PC-9 (cell line): ENCODE measurements around the gene CYGB. TPM values are rescaled to one million over a fixed set of nuclear protein-coding genes. Genes with fewer than 3 reads are reported as not detected.

Source experiments
- BruUV-seq: library from RNA; stranded (reverse); fragments of 400-500 nt; replicated peaks from 2 replicates; lab custom pipeline; 2021; lab: Mats Ljungman, UMichigan
- CTCF ChIA-PET: fragments of 300-600 bp; sonication (Branson Sonifier 250); formaldehyde crosslinking; loops from one replicate; lab custom pipeline; 2022; ENCODE audit warnings: antibody characterized with exemption; lab: Charles Lee
- POLR2A ChIA-PET: fragments of 300-600 bp; sonication (Branson Sonifier 250); formaldehyde crosslinking; loops from one replicate; lab custom pipeline; 2022; ENCODE audit warnings: antibody characterized with exemption; ENCODE audit not compliant: unreplicated experiment; lab: Charles Lee
- DNase-seq, 2 experiments: peaks; one replicate each; pipeline versions ENCODE4 v3.0.0 to v3.0.0-alpha.2; 2015 to 2022; ENCODE audit warnings: mixed read lengths in 1 of 2
- H2AFZ ChIP-seq: fragments of 200-600 bp; sonication (generic); 2 replicates; pipeline ENCODE4 v1.8.1; 2017; ENCODE audit warnings: antibody characterized with exemption
- H3F3A ChIP-seq: fragments of 200-600 bp; sonication (generic); 2 replicates; pipeline ENCODE4 v1.8.1; 2017; ENCODE audit warnings: antibody characterized with exemption, mild to moderate bottlenecking, low read depth; ENCODE audit not compliant: insufficient read depth
- H3K27ac ChIP-seq: fragments of 200-600 bp; sonication (generic); 2 replicates; pipeline ENCODE4 v1.6.1; 2016; ENCODE audit warnings: mixed run types
- H3K27me3 ChIP-seq: fragments of 200-600 bp; sonication (generic); 2 replicates; pipeline ENCODE4 v1.6.1; 2016; ENCODE audit warnings: low read depth, mixed run types; ENCODE audit not compliant: insufficient read depth
- H3K36me3 ChIP-seq: fragments of 200-600 bp; sonication (generic); 2 replicates; pipeline ENCODE4 v1.6.1; 2016; ENCODE audit warnings: low read depth, mixed run types
- H3K4me1 ChIP-seq: fragments of 200-600 bp; sonication (generic); replicated peaks from 2 replicates; pipeline ENCODE4 v1.6.1; 2016; ENCODE audit warnings: mixed run types; ENCODE audit not compliant: insufficient read depth
- H3K4me2 ChIP-seq: fragments of 200-600 bp; sonication (generic); 2 replicates; pipeline ENCODE4 v1.6.1; 2017; ENCODE audit warnings: mixed run types
- H3K4me3 ChIP-seq: fragments of 200-600 bp; sonication (generic); 2 replicates; pipeline ENCODE4 v1.6.1; 2016; ENCODE audit warnings: mixed run types
- H3K79me2 ChIP-seq: fragments of 200-600 bp; sonication (generic); 2 replicates; pipeline ENCODE4 v1.6.1; 2017; ENCODE audit warnings: low read depth, mixed run types
- H3K9me2 ChIP-seq: fragments of 200-600 bp; sonication (generic); 2 replicates; pipeline ENCODE4 v1.8.1; 2017; ENCODE audit warnings: mild to moderate bottlenecking; ENCODE audit not compliant: insufficient read depth
- H3K9me3 ChIP-seq: fragments of 200-600 bp; sonication (generic); 2 replicates; pipeline ENCODE4 v1.8.1; 2016; ENCODE audit warnings: low read depth; ENCODE audit not compliant: insufficient read depth
- H4K20me1 ChIP-seq: fragments of 200-600 bp; sonication (generic); 2 replicates; pipeline ENCODE4 v1.8.1; 2017; ENCODE audit not compliant: insufficient read depth
- CTCF ChIP-seq: fragments of 200-600 bp; sonication (generic); conservative IDR thresholded peaks from 2 replicates; pipeline ENCODE4 v1.6.1; 2017; ENCODE audit warnings: mixed run types, antibody characterized with exemption, mild to moderate bottlenecking, moderate library complexity
- EZH2 ChIP-seq: fragments of 200-600 bp; sonication (generic); IDR thresholded peaks from 2 replicates; pipeline ENCODE4 v1.8.0; 2017; ENCODE audit warnings: antibody characterized with exemption, low read depth
- intact Hi-C: fragments of 100-400 bp; cut with micrococcal nuclease; formaldehyde crosslinking; loops from one replicate; pipeline ENCODE4 v1.10.0; 2022; ENCODE audit not compliant: unreplicated experiment
- total RNA-seq: library from RNA; stranded (reverse); gene quantifications from 2 replicates; pipeline ENCODE4 v1.2.3, GENCODE V29; 2021

The CYGB gene
- total RNA-seq, 1 experiment from 2014 or later, result 1.1 TPM

- ChIA-PET POLR2A (interaction anchor here (0.6 kb wide), 1 partner anchor 129 kb away, joined by 8 read pairs; no protein-coding TSS in a partner anchor), CTCF (no interaction called here)
- Histone ChIP-seq H3K36me3 (no peaks in the 10 kb centered on the region), H3K27ac (no peak overlapping the region), H3K9me2 (no peaks in the 10 kb centered on the region), H4K20me1 (no peaks in the 10 kb centered on the region), H2AFZ (no peak overlapping the region), H3K4me1 (peaks cover 44% of the 10 kb centered on the region), H3K79me2 (no peaks in the 10 kb centered on the region), H3K9me3 (no peaks in the 10 kb centered on the region), H3F3A (peaks cover 23% of the 10 kb centered on the region), H3K27me3 (no peaks in the 10 kb centered on the region), H3K4me2 (peak overlapping the region; percentile 44; the same call in 1 of the 2 replicates), H3K4me3 (no peak overlapping the region)
- TF ChIP-seq CTCF, result no peak
- TF ChIP-seq EZH2, result no peak
- intact Hi-C loops, result no loop called here
- DNase-seq, result peak in 1 of 2 experiments; percentile 36
- BruUV-seq, result no TSS peak
These were observed 7.3 kb downstream of the CYGB start for GRCh38 chr17:76530095-76530723.

GRCh38 chr17:76529224-76530094 is 8.1 kb downstream of the CYGB start:
- H3K4me1 ChIP-seq, result peaks cover 36% of the 10 kb centered on the region
- H3K9me3 ChIP-seq, result no peaks in the 10 kb centered on the region
- peaks cover 18% of the 10 kb centered on the region for H3F3A ChIP-seq
- BruUV-seq, result no TSS peak
- no peak for TF ChIP-seq CTCF
- no peak for TF ChIP-seq EZH2
- no peak overlapping the region; the same call in 1 of the 2 replicates for H2AFZ ChIP-seq
- CTCF ChIA-PET, result interaction anchor here (0.5 to 0.6 kb wide), 2 partner anchors 28 to 137 kb away, joined by 3 to 7 read pairs; no protein-coding TSS in a partner anchor
- H3K4me2 ChIP-seq, result peak overlapping the region; percentile 44
- POLR2A ChIA-PET, result interaction anchor here (0.5 to 0.7 kb wide), 2 partner anchors 28 to 44 kb away, joined by 10 to 11 read pairs; no protein-coding TSS in a partner anchor
- no peaks in the 10 kb centered on the region for H4K20me1 ChIP-seq
- H3K36me3 ChIP-seq, result no peaks in the 10 kb centered on the region
- H3K27ac ChIP-seq, result peak overlapping the region; percentile 54
- no peaks in the 10 kb centered on the region for H3K27me3 ChIP-seq
- no peaks in the 10 kb centered on the region for H3K9me2 ChIP-seq
- no peaks in the 10 kb centered on the region for H3K79me2 ChIP-seq
- no peak overlapping the region for H3K4me3 ChIP-seq
- peak in 1 of 2 experiments; percentile 57 for DNase-seq
- intact Hi-C loops, result loop anchor here (5.0 kb wide), 1 partner anchor 143 kb away; no protein-coding TSS in a partner anchor

- BruUV-seq, result no TSS peak
- no peak overlapping the region for H3K4me3 ChIP-seq
- H2AFZ ChIP-seq, result no peak overlapping the region
- H3K4me2 ChIP-seq, result no peak overlapping the region; the same call in 1 of the 2 replicates
- H3K36me3 ChIP-seq, result no peaks in the 10 kb centered on the region
- peaks cover 36% of the 10 kb centered on the region for H3K4me1 ChIP-seq
- H3K79me2 ChIP-seq, result no peaks in the 10 kb centered on the region
- ChIA-PET CTCF (interaction anchor here (0.5 to 1.2 kb wide), 5 partner anchors 12 to 138 kb away, joined by 3 to 19 read pairs (median 7); partner anchors contain the start of gene PRCD), POLR2A (interaction anchor here (0.5 to 0.7 kb wide), 2 partner anchors 29 to 43 kb away, joined by 10 to 11 read pairs; no protein-coding TSS in a partner anchor)
- no peak overlapping the region for H3K27ac ChIP-seq
- intact Hi-C loops, result loop anchor here (5.0 kb wide), 1 partner anchor 144 kb away; no protein-coding TSS in a partner anchor
- H3K9me3 ChIP-seq, result no peaks in the 10 kb centered on the region
- H3K27me3 ChIP-seq, result no peaks in the 10 kb centered on the region
- no peaks in the 10 kb centered on the region for H3K9me2 ChIP-seq
- no peak for DNase-seq
- no peak for TF ChIP-seq EZH2
- no peak for TF ChIP-seq CTCF
- H3F3A ChIP-seq, result peaks cover 18% of the 10 kb centered on the region
- H4K20me1 ChIP-seq, result no peaks in the 10 kb centered on the region
These were observed 8.8 kb downstream of the CYGB start for GRCh38 chr17:76528528-76529223.
